Muscle layer of colon (tissue), 2 donors: ENCODE data around the gene LAMC2.
"Not testable (repeated sequence)": the region's sequence is repeated elsewhere in the genome, so short reads cannot be mapped to it uniquely, and the experiment has no call there.

Source experiments
- H3K27ac ChIP-seq: one replicate; pipeline ENCODE4 v1.7.0; 2013; ENCODE audit warnings: low read depth, mild to moderate bottlenecking, low read length, moderate library complexity
- H3K27me3 ChIP-seq, 2 donors: one replicate each; pipeline ENCODE4 v1.7.0; 2013; ENCODE audit warnings: low read length in 2 of 2, mild to moderate bottlenecking in 2 of 2; ENCODE audit not compliant: insufficient read depth in 2 of 2, control insufficient read depth in 1 of 2
- H3K36me3 ChIP-seq: one replicate; pipeline ENCODE4 v1.7.0; 2013; ENCODE audit warnings: mild to moderate bottlenecking, low read length; ENCODE audit not compliant: insufficient read depth
- H3K4me1 ChIP-seq: one replicate; pipeline ENCODE4 v1.7.0; 2013; ENCODE audit warnings: mild to moderate bottlenecking, low read length; ENCODE audit not compliant: insufficient read depth
- H3K4me3 ChIP-seq, 2 donors: one replicate each; pipeline ENCODE4 v1.7.0; 2013; ENCODE audit warnings: low read length in 2 of 2, low read depth in 1 of 2, mild to moderate bottlenecking in 1 of 2, moderate library complexity in 1 of 2
- H3K9ac ChIP-seq: one replicate; pipeline ENCODE4 v1.7.0; 2013; ENCODE audit warnings: low read length
- H3K9me3 ChIP-seq: one replicate; pipeline ENCODE4 v1.7.0; 2013; ENCODE audit warnings: mild to moderate bottlenecking, low read length
- donor health status: abdominal sarcoma.
- donor health status: Adenocarcinoma of cecum.

LAMC2 gene

DNA sequence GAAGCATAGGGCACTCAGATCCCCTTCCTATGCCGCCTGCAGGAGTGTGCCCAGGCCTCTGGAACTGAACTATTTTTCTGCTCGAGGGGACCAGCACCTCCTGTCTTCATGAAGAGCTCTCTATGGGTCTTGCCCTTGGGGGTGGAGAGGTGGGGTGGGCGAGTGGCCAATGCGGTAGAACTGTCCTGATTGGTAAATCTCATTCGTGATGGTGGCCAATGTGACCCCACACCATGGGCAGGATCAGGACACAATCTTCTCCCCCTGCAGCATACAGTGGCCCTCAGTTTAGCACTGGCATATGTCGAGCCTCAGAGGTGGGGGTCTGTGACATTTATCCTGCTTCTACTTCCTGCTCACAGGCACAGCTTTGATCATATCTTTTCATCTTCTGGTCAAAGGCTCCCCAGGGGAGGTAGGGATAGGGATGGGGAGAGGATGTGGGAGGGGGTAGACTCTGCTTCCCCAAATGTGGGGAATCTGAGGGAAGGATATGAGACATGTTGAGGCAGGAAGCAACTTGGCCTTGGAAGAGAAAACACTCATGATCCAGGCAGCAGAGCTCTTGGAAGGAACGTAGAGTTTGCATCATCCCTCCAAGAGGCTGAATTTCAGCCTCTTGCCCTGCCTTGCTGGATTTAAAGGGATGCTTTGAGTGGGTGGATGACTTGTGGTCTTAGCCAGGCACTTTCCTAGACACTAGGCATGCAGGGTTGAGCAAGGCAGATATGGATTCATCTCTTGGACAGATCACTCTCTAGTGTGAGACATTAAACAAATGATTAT, 81.8 kb downstream of the LAMC2 start:
- H3K4me1 ChIP-seq = no peaks in the 10 kb centered on the region
- no peak overlapping the region for H3K27ac ChIP-seq
- H3K9ac ChIP-seq = no peak overlapping the region
- no peaks in the 10 kb centered on the region for H3K36me3 ChIP-seq
- H3K27me3 ChIP-seq = no peaks in the 10 kb centered on the region
- H3K9me3 ChIP-seq = no peaks in the 10 kb centered on the region
- H3K4me3 ChIP-seq = no peak overlapping the region

DNA sequence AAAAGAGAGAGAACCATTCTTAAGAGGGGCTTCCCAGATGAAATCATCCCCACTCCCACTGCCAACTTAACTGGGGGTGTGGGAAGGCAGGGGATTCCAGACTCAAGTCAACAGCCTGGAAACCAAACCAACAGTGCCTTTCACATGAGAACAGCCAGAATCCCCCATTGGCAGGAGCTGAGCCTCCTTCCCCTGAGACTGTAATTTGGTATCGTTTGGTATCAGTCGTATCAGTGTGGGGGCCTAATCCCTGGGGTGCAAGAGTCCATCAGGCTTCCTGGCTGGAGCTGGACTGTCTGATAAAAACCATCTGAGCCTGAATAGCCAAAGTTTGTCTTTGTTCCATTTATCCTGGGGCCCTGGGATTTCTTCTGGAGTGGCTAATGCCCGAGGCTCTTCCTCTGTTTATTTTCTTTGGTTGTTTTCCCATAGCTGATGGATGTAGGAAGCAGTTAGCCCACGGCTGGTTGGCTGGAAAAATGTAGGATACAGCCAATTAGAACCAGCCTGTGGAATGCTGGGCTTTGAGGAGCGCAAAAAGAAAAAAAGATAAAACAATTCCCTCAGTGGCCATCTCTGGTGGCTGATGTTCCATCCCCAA, 84.6 kb downstream of the LAMC2 start:
- no peaks in the 10 kb centered on the region for H3K4me1 ChIP-seq
- no peaks in the 10 kb centered on the region for H3K9me3 ChIP-seq
- H3K27me3 ChIP-seq = no peaks in the 10 kb centered on the region
- H3K9ac ChIP-seq = no peak overlapping the region
- no peak overlapping the region for H3K4me3 ChIP-seq
- no peak overlapping the region for H3K27ac ChIP-seq
- no peaks in the 10 kb centered on the region for H3K36me3 ChIP-seq

DNA sequence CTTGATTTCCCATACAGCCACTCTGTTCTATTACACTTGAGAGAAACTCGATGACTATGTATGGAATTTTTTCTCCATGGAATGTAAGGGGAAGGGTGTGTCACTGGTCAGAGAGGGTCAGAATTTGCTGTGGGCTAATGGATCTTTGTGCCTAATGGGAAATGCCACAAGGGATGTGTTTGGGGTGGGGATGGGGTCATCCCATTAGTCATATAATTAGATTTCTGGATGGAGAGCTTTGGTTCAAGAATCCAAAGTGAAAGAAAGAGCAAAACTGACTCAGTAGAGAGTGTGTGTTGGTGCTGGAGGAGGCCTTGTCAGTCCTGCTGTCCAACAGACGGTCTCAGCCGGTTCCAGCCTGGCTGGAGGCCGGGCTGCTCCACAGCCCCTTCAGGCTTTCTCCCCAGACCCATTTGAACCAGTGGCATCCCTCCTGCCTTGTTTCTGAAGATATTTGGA, 86.4 kb downstream of the LAMC2 start:
- Histone ChIP-seq H3K4me3 (no peak overlapping the region), H3K4me1 (no peaks in the 10 kb centered on the region), H3K36me3 (no peaks in the 10 kb centered on the region), H3K9ac (no peak overlapping the region), H3K9me3 (no peaks in the 10 kb centered on the region), H3K27me3 (no peaks in the 10 kb centered on the region), H3K27ac (no peak overlapping the region)

DNA sequence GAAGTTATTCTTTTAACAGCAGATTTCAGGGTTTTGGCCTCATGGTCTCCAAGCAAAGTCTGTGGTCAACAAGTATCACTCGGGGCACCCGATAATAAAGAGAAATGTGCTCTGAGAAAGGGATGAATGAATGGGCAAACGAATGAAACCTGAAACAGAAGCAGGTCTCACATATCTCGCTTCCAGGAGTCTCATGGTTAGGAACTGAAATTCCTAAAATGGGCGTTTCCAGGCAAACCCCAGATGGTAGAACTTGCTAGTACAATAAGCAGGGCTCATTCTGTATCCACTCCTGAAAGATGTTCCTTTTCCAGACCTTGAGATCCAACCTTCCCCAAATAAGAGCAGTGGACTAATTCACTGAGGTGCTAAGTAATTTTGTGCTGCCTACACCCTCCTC, 87.2 kb downstream of the LAMC2 start:
- no peaks in the 10 kb centered on the region for H3K27me3 ChIP-seq
- no peak overlapping the region for H3K27ac ChIP-seq
- no peak overlapping the region for H3K9ac ChIP-seq
- H3K4me3 ChIP-seq = no peak overlapping the region
- no peaks in the 10 kb centered on the region for H3K9me3 ChIP-seq
- H3K4me1 ChIP-seq = no peaks in the 10 kb centered on the region
- H3K36me3 ChIP-seq = no peaks in the 10 kb centered on the region

DNA sequence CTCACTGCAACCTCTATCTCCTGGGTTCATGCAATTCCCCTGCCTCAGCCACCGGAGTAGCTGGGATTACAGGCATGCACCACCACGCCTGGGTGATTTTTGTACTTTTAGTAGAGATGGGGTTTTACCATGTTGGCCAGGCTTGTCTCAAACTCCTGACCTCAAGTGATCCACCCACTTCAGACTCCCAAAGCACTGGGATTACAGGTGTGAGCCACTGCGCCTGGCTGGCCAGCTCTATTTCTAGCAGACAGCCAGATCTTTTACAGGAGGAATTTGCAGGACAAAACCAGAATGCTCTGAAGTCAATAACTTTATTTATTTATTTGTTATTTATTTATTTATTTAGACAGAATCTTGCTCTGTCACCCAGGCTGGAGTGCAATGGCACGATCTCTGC, 87.9 kb downstream of the LAMC2 start:
- H3K36me3 ChIP-seq, H3K4me3 ChIP-seq, H3K9ac ChIP-seq, H3K9me3 ChIP-seq, H3K27ac ChIP-seq, H3K4me1 ChIP-seq, H3K27me3 ChIP-seq: not testable (repeated sequence)

DNA sequence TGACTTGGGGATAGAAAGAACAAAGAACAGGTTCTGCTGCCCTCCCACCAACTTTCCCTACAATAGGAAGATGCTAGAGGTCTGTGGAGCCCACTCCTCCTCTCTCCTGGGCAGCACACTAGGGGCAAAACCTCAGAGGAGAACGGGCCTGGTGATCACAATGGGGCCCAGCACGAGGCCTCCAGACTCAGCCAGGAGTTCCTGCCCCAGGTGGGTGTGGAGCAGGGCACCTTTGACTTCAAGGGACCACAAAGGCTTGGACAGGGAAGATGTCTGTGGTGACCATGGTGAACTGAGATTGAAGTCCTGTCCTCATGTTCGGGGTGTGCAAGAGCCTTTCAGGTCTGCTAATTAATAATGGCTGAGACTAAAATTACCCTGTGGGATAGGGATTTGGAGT, 88.8 kb downstream of the LAMC2 start:
- Histone ChIP-seq H3K36me3 (no peaks in the 10 kb centered on the region), H3K27ac (no peak overlapping the region), H3K4me3 (no peak overlapping the region), H3K9me3 (no peaks in the 10 kb centered on the region), H3K27me3 (no peaks in the 10 kb centered on the region), H3K4me1 (peaks cover 15% of the 10 kb centered on the region), H3K9ac (no peak overlapping the region)

DNA sequence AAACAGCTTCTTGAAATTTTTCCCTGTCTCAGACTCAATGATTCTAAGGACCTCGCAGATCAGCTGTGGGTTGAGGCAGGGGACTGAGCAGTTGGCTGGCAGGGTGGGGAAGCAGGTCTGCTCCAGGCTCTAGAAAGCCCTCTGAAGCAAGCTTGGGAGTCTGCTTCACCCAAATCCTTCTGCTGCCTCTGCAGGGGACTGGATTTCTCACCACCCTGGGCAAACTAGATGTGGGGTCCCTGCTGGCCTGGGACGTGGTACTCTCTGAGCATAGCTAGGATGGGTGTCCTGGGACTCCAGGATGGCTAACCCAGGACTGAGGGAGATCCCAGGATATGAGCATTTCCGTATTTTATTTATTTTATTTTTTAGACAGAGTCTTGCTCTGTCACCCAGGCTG, 89.3 kb downstream of the LAMC2 start:
- Histone ChIP-seq H3K4me3 (no peak overlapping the region), H3K27ac (no peak overlapping the region), H3K36me3 (no peaks in the 10 kb centered on the region), H3K27me3 (no peaks in the 10 kb centered on the region), H3K9me3 (no peaks in the 10 kb centered on the region), H3K4me1 (peaks cover 17% of the 10 kb centered on the region), H3K9ac (no peak overlapping the region)

DNA sequence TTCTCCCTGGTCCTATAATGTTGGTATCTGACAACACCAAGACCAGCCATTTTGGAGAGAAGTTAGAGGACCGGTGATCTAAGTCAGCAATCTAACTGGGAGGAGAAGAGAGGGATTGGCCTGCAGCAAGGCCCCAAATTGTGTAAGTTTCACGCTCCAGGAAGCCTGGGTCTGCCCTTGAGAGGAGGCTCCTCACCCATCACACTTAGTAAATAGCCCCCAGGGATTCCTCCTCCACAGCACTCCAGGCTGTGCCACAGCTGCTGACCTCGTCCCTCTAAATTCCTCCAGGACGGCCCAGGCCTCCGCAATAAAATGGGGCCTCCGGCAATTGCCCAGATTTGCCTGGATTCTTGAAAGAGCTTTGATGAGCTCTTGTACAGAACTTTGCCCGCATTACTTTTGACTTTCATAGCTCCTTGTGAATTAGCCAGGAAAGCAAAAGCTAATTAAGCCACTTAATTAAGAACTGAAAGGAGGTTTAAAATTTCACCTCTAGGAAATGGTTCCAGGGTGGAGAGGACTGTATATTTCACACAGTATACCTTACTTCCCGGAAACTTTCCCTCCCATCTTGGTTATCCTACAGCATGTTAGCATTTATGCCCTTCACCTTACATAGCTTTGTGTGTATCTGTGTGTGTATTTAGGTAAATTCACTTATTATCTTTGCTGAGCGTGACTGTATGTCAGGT, 90.5 kb downstream of the LAMC2 start:
- Histone ChIP-seq H3K4me1 (peaks cover 24% of the 10 kb centered on the region), H3K9ac (no peak overlapping the region), H3K27ac (no peak overlapping the region), H3K27me3 (no peaks in the 10 kb centered on the region), H3K4me3 (no peak overlapping the region), H3K9me3 (no peaks in the 10 kb centered on the region), H3K36me3 (no peaks in the 10 kb centered on the region)

DNA sequence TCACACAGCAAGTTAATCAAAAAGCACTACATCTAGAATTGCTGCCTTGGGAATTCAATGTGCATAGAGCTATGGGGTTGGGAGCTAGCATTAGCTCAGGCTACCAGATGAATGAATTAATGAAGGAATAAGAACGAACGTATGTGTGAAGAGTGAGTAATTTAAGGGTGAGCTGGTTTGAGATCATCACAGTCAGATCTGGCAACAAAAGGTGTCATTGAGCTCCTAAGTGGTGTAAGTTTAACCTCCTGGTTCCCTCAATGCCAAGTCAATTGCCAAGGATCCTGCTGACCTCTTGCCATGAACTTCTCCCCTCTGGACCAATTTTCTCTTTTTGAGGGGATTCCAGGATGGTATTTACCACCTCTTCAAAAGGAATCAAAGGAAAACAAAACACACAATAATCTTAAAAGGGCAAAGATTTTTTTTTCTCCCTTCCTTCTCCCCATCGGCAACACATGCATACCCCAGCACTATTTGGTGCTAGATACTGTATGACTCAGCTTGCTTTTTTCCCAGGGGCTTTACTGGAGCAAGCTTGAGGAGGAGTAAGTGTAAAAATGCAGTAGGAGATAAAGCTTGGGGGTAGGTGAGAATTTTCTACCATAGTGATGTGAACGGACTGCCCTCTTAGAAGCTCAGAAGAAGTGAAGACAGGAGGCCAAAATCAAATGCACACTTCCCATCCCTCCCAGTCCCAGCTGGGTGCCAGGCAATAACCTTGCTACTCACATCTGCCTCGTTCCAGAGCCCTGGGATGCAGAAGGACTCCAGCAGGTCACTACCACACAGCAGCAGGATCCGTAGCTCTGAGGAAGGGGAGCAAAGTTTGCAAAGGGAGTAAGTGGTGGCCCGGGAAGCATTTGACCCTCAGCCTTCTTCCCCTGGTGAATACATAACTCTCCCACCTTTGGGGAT, 92.0 kb downstream of the LAMC2 start:
- H3K36me3 ChIP-seq = no peaks in the 10 kb centered on the region
- H3K4me3 ChIP-seq = no peak overlapping the region
- H3K27ac ChIP-seq = no peak overlapping the region
- H3K9me3 ChIP-seq = no peaks in the 10 kb centered on the region
- H3K27me3 ChIP-seq = no peaks in the 10 kb centered on the region
- peaks cover 33% of the 10 kb centered on the region for H3K4me1 ChIP-seq
- H3K9ac ChIP-seq = no peak overlapping the region

DNA sequence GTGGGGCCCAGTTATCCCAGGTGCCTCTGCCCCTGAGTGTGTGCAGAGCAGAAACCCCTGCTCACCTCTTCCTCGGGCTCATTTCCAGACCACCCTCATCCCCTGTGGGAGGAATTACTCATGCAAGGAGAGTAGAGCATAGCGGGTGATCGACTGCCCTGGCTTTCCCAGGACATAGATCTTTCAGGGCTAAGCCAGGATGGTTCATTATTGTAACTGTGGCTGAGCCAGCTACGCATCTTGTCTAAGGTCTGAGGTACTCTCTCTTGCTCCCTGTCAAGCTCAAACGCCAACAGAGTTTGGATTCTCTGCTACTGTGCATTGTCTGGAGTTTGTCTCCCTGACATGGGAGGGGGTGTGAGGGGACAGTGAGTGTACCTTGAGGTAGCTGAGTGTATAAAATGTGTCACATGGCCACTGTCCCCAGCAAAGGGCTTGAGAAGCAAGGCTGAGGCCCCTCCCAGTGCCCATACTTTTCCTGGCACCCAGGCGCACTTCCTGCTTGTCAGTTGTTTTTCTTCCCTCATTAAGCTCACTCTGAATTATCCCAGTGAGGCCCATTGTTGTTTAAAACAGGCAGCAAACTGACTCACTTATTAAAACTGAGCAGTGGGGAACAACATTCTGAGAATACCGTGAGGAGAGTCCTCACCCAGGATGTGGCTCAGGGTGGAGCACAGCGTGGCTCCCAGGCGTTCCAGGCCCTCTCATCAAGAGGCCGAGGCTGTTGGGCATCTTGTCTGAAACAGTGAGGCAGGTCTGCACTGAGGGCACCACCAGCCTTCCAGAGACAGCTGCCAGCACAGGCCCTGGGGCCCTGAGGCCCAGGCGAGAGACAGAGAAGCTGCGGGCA, 92.9 kb downstream of the LAMC2 start:
- Histone ChIP-seq H3K27ac (no peak overlapping the region), H3K36me3 (no peaks in the 10 kb centered on the region), H3K4me1 (peaks cover 33% of the 10 kb centered on the region), H3K4me3 (no peak overlapping the region), H3K27me3 (no peaks in the 10 kb centered on the region), H3K9ac (no peak overlapping the region), H3K9me3 (no peaks in the 10 kb centered on the region)
